ENCODE measurements around the gene OR51A2.
A peak's percentile ranks its signal among the peaks of the same experiment; 100 is the strongest.
"Not testable (repeated sequence)": the region's sequence is repeated elsewhere in the genome, so short reads cannot be mapped to it uniquely, and the experiment has no call there.

The OR51A2 gene, protein sequence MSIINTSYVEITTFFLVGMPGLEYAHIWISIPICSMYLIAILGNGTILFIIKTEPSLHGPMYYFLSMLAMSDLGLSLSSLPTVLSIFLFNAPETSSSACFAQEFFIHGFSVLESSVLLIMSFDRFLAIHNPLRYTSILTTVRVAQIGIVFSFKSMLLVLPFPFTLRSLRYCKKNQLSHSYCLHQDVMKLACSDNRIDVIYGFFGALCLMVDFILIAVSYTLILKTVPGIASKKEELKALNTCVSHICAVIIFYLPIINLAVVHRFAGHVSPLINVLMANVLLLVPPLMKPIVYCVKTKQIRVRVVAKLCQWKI

DNA sequence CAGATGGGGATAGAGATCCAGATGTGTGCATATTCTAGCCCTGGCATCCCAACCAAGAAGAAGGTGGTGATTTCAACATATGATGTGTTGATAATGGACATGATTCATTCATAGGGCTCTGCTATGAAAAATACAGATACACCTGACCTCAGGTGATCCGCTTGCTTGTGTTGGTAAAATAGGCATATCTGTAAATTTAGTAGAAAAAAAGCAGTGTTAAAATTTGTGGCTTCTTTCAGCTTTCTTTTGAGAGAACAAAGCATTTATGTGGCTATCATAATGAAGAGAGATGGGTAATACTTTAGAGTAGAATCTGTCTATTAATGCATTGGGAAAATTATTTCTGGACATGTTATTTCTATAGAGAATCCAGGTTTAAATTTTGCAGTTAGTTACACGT, at the start of gene OR51A2:
Gene OR51A2, minus strand, starts transcription at position 101 of the 400 bp plus-strand sequence. Its CDS starts 0 bp downstream, at position 101.
- not testable (repeated sequence) for DNase-seq

DNA sequence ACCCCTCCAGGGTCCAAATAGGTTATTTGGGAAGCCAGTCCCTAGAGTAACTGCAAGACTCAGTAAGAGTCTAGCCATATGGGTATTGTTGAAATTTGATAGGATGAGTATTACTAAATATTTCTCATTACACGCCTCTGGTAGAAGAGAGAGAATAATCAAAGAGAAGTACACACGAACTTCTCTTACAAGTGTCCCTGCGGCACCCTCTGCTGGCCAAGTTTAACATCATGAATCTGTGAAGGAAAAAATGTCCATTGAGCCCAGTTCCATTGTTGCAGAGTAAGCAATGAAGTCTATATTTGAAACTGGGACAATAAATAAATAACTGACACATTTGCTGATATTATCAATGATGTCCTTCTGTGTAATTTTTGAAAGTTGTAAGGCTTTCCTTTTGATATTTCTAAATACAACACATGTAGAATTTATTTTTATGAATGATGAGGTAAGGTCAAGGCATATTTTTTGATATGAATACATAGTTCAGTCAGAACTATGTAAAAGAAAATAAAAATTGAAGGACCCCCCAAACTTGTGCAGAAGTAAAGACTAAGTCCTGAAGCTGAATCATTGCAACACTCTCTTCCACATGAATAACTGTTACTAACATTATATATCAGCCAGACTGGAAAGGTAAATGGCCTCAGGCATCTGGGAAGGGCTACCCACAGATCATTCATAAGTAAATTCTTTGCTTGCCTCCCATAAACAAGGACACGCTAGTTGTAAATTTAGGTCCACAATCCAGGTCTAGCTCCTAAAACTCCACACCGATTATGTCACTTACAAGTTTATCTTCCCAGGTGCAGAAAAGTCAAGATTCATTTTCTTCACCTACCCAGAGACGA, 49.1 kb upstream of the OR51A2 start:
- peak; percentile 59 for DNase-seq

DNA sequence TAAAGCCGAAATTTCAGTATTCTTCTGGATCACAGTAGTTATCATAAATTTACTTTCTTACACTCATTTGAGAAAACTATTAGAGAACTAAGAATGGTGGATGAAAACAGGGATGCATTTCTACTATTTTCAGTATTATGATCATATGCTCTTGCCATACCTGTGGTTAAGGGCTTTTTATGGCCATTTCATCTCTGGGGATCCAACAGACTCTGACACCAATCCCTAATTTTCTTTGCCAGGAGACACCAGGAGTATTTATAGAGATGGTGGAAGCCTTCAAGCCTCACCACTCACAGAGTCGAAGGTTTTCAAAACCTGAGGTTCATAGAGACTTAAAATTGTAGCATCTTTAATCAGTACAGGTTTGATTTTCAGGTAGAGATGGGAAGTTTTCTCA, 39.0 kb upstream of the OR51A2 start, which contains the start of gene OR51L1:
Gene OR51L1, plus strand, starts transcription at position 301 of the 400 bp plus-strand sequence. CDS start 4,132 bp downstream, outside the sequence.
- DNase-seq, result no peak

DNA sequence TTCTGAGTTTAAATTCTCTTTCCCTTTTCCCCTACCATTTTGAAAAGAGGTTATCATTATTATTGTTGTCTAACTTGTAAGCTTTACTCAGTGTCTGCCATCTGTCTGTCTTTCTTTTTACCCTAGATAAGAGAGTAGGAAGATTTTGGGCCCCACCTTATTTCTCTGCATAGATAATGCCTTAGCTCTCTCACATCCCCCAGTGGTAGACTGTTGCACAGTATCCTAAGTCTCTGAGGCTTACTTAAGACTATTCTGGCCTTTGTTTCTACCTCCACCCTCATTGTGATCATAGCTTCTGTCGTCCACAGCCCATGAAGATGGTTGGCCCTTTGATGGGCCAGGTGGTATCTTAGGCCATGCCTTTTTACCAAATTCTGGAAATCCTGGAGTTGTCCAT, 35.5 kb upstream of the OR51A2 start:
- DNase-seq, result no peak

DNA sequence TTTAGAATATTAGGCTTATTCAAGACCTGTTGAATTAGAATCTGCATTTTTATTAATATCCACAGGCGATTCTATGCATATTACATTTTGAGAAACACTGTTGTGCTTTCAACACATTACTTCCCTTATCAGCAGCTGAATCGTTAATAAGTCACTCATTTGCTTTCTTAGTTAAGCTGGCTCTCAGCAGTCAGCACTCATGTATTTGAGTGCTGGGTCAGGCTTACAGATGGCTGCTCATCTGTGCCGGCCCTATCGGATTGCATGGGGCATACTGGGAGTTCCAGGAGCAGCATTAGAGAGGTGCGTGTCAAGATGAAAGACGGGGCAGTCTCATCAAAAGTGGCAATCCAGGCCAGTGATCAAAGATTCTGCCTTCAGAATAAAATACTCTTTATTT, 28.3 kb upstream of the OR51A2 start:
- no peak for DNase-seq

DNA sequence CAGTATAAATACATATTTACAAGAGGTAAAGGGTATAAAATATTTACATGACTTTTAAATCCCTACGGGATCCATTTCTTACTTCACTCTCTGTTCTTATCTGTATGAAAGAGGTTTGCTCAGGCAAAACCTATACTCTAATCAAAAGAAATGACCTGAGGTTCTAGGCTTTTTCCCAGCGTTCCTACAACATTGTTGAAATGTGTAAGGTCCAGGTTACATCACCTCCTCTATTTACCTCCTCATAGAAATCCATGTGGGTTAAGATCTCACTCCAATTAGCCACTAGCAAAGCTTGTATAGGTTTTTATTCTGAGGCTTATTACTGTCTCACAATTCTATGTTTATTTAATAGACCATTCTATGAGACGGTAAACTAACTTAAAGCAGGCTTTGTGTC, 27.2 kb upstream of the OR51A2 start:
- DNase-seq, result peak; percentile 10

DNA sequence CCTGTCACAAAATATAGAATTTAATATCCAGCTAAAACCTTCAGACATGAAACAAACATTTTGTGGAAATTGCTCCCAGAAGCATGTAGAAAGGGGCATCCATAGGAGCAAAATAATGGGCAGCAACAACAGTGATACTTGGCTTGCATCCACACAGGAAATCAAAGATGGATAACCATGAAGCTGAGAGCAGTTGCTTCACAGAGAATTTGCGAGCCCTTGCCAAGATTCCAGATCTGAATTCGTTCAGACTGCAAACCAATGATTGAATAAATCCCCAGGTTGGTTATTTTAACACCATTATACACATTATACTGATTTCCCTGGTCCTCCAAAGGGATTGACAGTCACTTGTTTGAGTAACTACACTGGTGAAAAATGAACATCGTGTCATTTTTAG, 23.5 kb upstream of the OR51A2 start:
- DNase-seq, result no peak

DNA sequence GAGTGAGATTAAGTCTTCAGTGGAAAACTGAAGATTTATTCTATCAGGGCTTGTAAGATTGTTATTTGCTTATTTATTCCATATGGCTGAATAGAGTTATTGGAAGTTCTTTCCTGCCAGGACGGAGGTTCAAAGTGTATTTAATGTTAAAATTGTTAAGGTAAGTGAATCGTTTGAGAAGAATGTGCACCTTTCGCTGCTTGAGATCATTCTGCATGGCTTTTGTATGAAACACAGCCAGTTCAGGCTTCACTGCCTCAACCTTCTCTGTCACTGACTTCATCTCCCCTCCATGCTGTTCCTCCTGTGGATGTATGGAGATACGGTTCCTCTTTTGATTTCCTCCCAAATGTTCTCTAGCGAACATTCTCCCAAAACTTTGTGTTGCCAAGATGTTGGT, 19.9 kb upstream of the OR51A2 start:
- DNase-seq, result no peak

DNA sequence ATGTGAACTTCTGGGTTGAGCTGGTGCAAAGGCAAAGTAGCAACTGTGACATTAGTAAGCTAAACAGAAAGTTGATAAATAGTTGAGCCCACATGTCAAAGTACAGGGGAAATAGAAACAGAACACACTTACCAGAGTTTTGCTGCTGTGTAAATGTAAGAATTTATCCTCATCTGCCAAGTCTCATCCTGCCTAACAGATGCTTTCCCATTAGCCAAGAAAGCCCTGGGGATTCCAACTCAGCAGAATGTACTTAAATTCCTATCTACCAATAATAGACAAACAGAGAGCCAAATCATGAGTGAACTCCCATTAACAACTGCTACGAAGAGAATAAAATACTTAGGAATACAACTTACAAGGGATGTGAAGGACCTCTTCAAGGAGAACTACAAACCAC, 7.3 kb upstream of the OR51A2 start:
- DNase-seq, result no peak

DNA sequence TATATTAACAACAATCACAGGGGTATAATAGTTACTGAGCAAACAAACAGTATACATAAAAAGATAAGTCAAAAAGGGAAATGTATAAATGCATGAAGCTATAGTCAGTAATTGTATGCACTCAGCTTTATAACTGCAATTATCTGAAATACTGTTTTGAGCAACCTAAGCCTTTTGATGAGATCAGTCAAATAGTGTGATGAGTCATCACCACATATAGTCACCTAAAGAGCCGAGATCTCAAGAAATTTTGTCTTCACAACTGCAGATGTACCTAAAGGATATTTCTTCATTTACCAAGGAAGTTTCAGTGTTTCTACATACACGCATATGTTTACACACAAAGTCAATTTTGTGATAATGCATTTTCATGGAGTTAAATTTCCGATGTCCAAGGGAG, 5.4 kb upstream of the OR51A2 start:
- no peak for DNase-seq

DNA sequence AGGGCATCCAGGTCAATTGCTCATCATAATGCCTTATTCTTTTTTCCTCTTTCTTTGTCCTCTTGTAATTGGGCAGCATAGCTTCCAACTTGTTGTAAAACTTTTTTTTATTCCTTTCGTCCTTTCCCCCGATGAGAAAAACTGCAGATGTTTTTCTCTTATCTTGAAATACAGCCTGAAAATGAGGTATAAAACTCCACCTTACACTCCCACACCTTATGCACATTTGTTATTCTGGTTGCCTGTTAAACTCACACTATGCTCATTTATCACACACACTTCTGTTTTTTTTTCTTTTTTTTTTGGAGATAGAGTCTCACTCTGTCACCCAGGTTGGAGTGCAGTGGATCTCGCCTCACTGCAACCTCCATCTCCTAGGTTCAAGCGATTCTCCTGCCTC, 1.9 kb upstream of the OR51A2 start:
- no peak for DNase-seq

DNA sequence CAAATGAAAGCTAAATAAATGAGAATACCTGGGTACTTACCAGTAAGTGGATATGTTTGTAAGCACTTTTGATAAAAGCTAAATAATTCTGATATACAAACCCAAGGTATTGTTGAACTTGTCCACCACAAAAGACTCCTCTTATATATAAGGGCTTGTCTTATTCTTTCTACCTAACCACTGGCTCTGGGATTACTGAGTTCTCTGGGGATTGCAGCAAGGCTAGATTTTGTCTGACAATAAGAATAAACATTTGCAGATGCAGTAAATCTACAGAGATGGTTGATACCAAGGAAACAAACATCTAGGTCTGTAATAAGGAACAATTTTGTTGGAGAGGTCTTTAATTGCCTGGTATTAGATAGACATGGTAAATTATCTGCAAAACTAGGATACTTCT, 8.0 kb downstream of the OR51A2 start, which contains the start of gene OR51A4:
Gene OR51A4, minus strand, starts transcription at position 101 of the 400 bp plus-strand sequence. CDS start 505 bp downstream, outside the sequence.
- no peak for DNase-seq

DNA sequence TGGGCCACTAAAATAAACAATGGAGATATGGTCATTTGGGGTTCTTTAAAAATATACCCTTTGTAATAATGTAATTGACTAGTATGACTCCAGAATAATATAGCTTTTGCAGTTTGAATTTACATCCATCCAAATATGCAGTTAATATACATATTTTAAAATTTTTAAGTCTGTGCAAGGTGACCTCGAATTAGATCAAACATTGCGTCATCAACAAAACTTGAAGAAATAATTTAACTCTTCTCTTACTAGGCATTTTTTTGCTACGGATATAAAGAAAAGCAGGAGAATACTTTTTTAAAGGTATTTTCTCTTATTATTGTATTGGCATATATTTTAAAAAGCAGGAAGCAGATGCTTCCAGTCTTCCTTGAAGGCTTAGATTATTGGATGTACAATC, 18.8 kb downstream of the OR51A2 start:
- no peak for DNase-seq

DNA sequence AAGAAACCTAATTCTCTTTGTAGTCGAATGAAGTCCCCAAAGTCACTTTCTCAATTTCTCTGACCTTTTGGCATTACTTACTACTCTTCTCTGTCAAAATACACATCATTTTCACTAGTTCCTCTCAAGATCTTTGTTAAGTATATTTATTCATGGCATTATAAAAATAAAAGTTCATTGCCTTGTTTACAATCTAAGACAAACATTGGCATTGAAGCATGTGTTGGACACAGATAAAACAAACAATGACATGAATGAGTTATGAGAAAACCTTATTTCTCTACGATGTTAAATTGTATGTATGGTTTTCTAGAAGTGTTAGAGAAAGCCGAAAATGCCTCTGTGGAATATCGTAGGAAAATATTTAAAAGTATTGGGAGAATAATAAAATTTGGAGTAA, 22.8 kb downstream of the OR51A2 start:
- no peak for DNase-seq

DNA sequence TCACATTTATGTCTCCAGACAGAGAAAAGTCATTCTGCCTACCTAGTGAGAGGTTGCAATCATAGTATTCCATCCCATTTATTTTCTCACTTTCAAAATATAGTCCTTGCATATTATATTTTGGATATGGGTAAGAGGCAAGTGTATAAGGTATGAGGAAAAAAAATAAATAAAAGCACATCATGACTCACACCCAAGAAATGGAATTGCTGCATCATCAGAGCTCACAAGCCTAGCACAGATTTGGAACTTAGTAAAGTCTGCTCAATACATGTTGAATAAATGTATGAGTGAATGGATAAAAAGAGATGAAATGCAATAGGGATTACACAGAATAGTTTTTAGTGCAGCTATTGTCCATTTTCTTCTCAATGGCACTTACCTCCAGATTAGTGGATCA, 28.9 kb downstream of the OR51A2 start:
- no peak for DNase-seq

DNA sequence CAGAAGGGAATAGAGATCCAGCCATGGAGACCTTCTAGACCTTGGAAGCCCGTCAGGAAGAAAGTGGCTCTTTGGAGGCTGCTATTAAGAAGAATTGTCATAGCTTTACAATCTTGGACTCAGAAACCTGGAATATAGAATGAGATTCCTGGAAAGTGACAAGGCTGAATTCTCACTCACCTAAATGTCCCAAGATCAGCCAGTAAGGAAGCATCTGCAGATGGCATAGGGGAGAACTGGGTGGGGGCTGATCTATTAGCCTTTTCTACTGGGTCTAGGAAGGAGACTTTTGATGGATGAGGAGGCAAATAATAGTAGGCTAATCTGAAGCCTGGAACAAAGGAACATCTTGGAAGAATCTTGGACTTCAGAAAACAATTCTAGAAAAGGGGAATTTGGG, 31.3 kb downstream of the OR51A2 start, which contains the start of gene OR51G1:
Gene OR51G1, minus strand, starts transcription at position 101 of the 400 bp plus-strand sequence. Its CDS starts 0 bp downstream, at position 101.
- no peak for DNase-seq

DNA sequence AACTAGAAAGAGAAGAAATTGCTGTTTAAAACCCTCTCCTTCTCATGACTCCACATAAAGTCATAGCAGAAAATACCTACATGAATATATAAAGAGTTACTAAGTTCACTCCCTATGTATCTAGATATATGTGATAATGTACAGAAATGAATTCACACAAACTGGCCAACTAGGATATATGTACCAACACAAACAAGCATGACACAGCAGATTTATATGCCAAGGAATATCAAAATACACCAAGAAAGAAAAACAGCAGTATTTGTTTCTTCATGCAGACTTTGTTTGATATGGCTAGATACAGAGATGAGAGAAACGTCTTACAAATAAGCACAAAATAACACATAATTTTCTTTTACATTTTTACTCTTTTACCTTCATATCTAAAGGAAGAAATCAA, 33.2 kb downstream of the OR51A2 start:
- DNase-seq, result no peak

DNA sequence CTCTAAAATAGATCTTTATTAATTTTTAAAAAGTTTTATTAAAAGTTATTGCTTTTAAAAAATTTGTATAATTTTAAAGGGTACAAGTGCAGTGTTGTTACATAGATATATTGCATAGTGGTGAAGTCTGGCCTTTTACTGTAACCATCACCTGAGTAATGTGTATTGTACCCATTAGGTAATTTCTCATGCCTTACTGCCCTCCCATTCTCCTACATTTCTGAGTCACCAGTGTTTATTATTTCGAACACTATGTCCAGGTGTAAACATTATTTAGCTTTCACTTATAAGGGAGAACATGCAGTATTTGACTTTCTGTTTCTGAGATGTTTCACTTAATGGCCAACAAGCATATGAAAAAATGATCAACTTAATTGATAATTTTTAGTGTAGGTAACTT, 33.7 kb downstream of the OR51A2 start:
- no peak for DNase-seq

DNA sequence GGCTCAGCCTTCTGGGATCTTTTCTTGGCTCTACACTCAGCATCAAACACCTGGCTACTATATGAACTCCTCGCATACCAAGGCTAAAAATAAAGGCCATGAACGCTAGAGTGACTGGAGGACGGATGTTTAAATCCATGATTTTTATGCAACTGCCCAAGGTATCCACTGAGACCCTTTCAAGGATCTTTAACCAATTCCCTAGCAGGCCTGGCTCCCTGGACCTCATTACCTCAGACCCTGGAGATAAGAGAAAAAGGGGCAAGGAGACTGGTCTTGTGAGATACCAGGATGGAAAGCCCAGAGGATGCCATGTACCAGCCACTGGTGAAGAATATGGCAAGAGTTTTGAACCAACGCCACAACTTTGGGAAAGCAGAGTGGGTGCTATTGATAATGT, 36.3 kb downstream of the OR51A2 start, which contains the start of gene OR51G2:
Gene OR51G2, minus strand, starts transcription at position 101 of the 400 bp plus-strand sequence. CDS start 3,687 bp downstream, outside the sequence.
- DNase-seq, result no peak

DNA sequence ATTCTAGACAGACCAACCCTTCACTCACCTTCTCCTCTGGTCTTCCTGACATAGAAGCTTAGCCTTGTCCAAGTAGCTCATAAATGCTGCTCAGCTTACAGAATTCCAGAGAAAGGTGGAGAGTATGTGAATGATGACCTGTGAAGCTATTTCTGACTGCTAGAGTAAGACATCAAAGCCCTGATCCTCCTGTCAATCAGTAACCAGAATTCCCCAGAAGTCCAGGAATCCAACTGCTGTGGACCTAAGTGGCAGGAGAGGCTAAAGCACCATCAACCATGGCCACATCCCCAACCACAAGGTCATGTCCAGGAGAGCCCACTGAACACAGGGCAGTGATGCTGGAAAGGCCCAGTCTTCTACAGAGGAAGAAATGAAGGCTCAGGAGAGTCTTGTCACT, 38.9 kb downstream of the OR51A2 start:
- DNase-seq, result no peak
